GM12875 (cell line): ENCODE data around the gene IREB2.

Experiments
- H3K4me3 ChIP-seq: one replicate; pipeline ENCODE4 v1.5.1; 2011; ENCODE audit warnings: low read depth, low read length, control low read depth
- TF ChIP-seq, protein P1 (sequence below): IDR thresholded peaks from 2 replicates; pipeline ENCODE4 v1.5.1; 2011; ENCODE audit warnings: low read depth, mild to moderate bottlenecking, control low read depth, inconsistent platforms, low read length, moderate library complexity, borderline replicate concordance; ENCODE audit not compliant: insufficient read depth

The IREB2 gene

DNA sequence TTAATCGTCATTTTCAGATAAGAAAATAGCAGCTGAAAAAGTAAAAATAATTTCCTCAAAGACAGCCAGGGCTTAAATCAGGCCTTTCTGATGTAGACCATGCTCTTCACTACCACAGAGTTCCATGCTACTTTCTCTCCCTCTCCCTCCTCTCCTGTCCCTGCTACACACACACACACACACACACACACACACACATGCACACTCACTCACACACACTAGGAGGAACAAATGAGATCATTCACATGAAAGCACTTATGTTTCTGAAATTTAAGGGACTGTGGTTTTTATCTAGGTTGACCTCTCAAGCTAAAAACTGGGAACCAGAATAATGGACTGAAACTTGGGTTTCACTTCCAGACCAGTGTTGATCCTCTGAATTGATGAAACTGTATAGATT is 98.1 kb downstream of the IREB2 start:
- H3K4me3 ChIP-seq = no peak overlapping the region
- TF ChIP-seq, protein P1, sequence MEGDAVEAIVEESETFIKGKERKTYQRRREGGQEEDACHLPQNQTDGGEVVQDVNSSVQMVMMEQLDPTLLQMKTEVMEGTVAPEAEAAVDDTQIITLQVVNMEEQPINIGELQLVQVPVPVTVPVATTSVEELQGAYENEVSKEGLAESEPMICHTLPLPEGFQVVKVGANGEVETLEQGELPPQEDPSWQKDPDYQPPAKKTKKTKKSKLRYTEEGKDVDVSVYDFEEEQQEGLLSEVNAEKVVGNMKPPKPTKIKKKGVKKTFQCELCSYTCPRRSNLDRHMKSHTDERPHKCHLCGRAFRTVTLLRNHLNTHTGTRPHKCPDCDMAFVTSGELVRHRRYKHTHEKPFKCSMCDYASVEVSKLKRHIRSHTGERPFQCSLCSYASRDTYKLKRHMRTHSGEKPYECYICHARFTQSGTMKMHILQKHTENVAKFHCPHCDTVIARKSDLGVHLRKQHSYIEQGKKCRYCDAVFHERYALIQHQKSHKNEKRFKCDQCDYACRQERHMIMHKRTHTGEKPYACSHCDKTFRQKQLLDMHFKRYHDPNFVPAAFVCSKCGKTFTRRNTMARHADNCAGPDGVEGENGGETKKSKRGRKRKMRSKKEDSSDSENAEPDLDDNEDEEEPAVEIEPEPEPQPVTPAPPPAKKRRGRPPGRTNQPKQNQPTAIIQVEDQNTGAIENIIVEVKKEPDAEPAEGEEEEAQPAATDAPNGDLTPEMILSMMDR = no peak

DNA sequence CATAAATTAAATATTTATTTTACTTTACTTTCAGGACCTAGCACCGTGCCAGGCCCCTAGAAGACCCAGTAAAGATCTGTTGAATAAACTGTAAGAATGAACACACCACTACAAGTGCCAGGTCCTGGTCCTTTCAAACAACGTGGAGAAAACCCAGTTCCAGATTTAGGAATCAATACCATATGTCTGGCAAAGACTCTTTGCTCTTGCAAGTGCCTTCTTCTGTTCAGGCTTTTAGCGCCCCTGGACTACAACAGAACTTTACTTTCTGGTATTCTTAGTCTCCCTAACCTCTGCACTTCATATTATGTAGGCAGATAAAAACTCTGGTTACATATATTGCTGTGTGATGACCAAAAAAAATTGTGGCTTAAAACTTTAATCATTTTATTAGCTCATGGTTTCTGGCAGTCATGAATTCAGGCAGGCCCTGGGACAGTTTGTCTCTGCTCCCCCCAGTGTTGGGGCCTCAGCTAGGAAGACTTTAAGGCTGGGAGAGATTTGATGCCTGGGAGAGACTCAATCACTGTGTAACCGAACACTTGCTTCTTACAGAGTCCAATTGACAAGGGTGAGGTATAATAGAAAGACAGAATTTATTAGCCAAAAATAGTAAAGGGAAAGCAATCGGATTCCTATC is 99.4 kb downstream of the IREB2 start:
- no peak overlapping the region for H3K4me3 ChIP-seq
- TF ChIP-seq, protein P1 = no peak

DNA sequence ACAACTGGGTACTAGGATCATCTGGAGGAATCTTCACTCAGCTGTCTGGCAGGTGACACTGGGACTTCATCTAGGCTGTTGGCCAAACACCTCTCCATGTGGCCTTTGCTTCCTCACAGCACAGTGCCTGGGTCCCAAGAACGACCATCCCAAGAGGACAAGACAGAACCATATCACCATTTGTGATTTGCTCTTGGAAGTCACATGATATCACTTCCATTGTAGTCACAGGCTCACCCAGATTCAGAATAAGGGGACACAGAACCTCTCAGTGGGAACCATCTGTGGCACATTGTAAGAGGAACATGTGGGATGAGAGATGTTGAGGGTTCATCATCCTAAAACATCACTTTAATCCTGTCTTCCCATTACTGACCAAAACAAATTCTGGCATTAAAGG is 100.3 kb downstream of the IREB2 start:
- TF ChIP-seq, protein P1 = no peak
- no peak overlapping the region for H3K4me3 ChIP-seq

DNA sequence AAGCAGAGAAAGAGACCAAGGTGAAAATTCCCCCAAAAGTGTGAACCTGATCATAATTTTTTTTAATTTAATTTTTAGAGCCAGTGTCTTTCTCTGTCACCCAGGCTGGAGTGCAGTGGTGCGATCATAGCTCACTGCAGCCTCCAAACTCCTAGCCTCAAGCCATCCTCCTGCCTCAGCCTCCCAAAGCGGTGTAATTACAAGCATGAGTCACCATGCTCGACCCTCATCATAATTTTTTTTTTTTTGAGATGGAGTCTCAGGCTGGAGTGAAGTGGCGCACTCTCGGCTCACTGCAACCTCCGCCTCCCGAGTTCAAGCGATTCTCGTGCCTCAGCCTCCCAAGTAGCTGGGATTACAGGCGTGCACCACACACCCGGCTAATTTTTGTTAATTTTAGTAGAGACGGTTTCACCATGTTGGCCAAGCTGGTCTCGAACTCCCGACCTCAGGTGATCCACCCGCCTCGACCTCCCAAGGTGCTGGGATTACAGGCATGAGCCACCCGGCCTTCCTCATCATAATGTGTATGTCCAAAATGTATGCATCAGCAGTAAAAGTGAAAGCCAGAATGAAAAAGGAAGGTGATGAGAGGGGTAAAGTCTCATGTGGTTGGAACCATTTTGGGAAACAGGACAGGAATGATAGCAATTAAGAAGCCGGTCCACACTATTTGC is 101.6 kb downstream of the IREB2 start:
- peak overlapping the region; percentile 87 for H3K4me3 ChIP-seq

- peak within 1 kb of the TSS; percentile 87 for H3K4me3 ChIP-seq
Measured at GRCh38 chr15:78540141-78540870, 102.3 kb downstream of the IREB2 start, which contains the start of gene PSMA4. PSMA4 (plus strand) TSS chr15:78540444; CDS start chr15:78541928, 1,484 bp downstream.

GRCh38 chr15:78540871-78541743 is 103.1 kb downstream of the IREB2 start:
- TF ChIP-seq, protein P1 = no peak
- H3K4me3 ChIP-seq = peak overlapping the region; percentile 87

More at GRCh38 chr15:78540141-78540870, 102.3 kb downstream of the IREB2 start, which contains the start of gene PSMA4:
- TF ChIP-seq, protein P1 = no peak

DNA sequence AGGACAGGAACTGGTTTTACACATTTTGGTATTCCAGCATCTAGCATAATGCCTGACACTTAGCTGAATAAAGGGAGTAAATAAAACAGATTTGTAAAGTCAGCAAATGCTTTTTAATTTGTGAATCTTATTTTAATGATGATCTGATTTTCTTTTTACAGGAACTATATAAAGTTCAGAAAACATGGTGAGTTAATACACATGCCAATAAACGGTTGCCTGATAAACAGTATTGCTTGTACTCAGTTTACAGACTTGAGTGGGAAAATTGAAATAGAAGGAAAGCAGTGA is 103.7 kb downstream of the IREB2 start:
- TF ChIP-seq, protein P1 = no peak
- peak overlapping the region; percentile 87 for H3K4me3 ChIP-seq
